ENCODE data around the gene CHRM5.

GRCh38 chr15:34106423-34106822 lies 138.1 kb downstream of the CHRM5 start:
- TF ChIP-seq FOXP2 (optimal IDR thresholded peaks at IDR 0.05; ENCODE audit: borderline replicate concordance, extremely low read depth, extremely low read length, insufficient read depth) (no peak), POLR2AphosphoS5 (IDR thresholded peaks at IDR 0.05; ENCODE audit: low read depth, low read length) (no peak), SIN3A (IDR thresholded peaks at IDR 0.05; ENCODE audit: borderline replicate concordance, insufficient read depth, low read length) (no peak), TAF1 (IDR thresholded peaks at IDR 0.05; ENCODE audit: borderline replicate concordance, insufficient read depth, low read length) (no peak)

Measured in PFSK-1 (cell line).